K562 (cell line): Measurements from ENCODE around the gene NEDD8. TPM values are rescaled to one million over a fixed set of nuclear protein-coding genes. Genes with fewer than 3 reads are reported as not detected.
A peak's percentile ranks its signal among the peaks of the same experiment; 100 is the strongest.

Source experiments
- ATAC-seq: fragments of 200-7000 bp; cut with Tn5 transposase; 3 replicates; pipeline ENCODE4 v1.9.1; 2020; ENCODE audit warnings: moderate library complexity
- BruUV-seq: library from RNA; stranded (reverse); fragments of 400-500 nt; replicated peaks from 2 replicates; lab custom pipeline; 2021; lab: Mats Ljungman, UMichigan
- CTCF ChIA-PET: fragments of 300-600 bp; formaldehyde crosslinking; extraction: SDS; loops from one replicate; lab custom pipeline; 2021; ENCODE audit warnings: low intra/inter-chr PET ratio; lab: Yijun Ruan, JAX
- POLR2A ChIA-PET: fragments of 300-600, 350-650 bp; sonication (Branson Sonifier 250); formaldehyde crosslinking; extraction: SDS; loops from one replicate; lab custom pipeline; 2021; ENCODE audit warnings: antibody characterized with exemption, inconsistent platforms; lab: Yijun Ruan, JAX
- DNase-seq, 4 experiments: peaks; one replicate each; pipeline versions ENCODE4 v3.0.0 to v3.0.0-alpha.2; 2011 to 2018; ENCODE audit warnings: low spot score in 3 of 4, mixed read lengths in 3 of 4; ENCODE audit errors: extremely low read depth in 1 of 4
- FAIRE-seq: peaks from 2 replicates; lab custom pipeline; 2011; peaks lifted over from hg19 to GRCh38; lab: Jason Lieb, UNC
- H2AFZ ChIP-seq: 2 replicates; pipeline ENCODE4 v1.6.0; 2011; ENCODE audit warnings: low read depth, low read length, control low read depth, inconsistent platforms
- H3K27ac ChIP-seq: fragments of 200-600 bp; 3 replicates; pipeline ENCODE4 v1.8.0; 2011; ENCODE audit warnings: low read depth, mild to moderate bottlenecking, control low read depth, inconsistent platforms, low read length, moderate library complexity, mixed read lengths; ENCODE audit errors: extremely low read depth
- H3K27me3 ChIP-seq, 2 experiments: fragments of 300-600 bp in 1 of 2; 2 replicates in 1 of 2; 3 replicates in 1 of 2; pipeline versions ENCODE4 v1.6.0 to v1.8.0; 2011; ENCODE audit warnings: inconsistent platforms in 2 of 2, low read length in 2 of 2, mild to moderate bottlenecking in 1 of 2, mixed read lengths in 1 of 2, moderate library complexity in 1 of 2; ENCODE audit not compliant: control insufficient read depth in 2 of 2, insufficient read depth in 2 of 2
- H3K36me3 ChIP-seq: fragments of 300-600 bp; 3 replicates; pipeline ENCODE4 v1.8.0; 2011; ENCODE audit warnings: mild to moderate bottlenecking, low read length, inconsistent platforms; ENCODE audit not compliant: control insufficient read depth, insufficient read depth
- H3K4me1 ChIP-seq, 2 experiments: fragments of 200-600 bp in 1 of 2; replicated peaks in 1 of 2; 2 replicates in 1 of 2; 3 replicates in 1 of 2; pipeline versions ENCODE4 v1.5.1 to v1.8.0; 2011; ENCODE audit warnings: inconsistent platforms in 2 of 2, low read length in 2 of 2, mild to moderate bottlenecking in 1 of 2, mixed read lengths in 1 of 2, moderate library complexity in 1 of 2; ENCODE audit not compliant: control insufficient read depth in 2 of 2, insufficient read depth in 2 of 2
- H3K4me2 ChIP-seq: 2 replicates; pipeline ENCODE4 v1.6.1; 2011; ENCODE audit warnings: low read length, control low read depth, inconsistent platforms, mixed read lengths; ENCODE audit not compliant: insufficient read depth
- H3K4me3 ChIP-seq: fragments of 200-600 bp; sonication (generic), shearing (Covaris generic); 2 replicates; pipeline ENCODE4 v1.5.1; 2016; ENCODE audit warnings: control low read depth, inconsistent platforms
- H3K79me2 ChIP-seq: fragments of 200-600 bp; 3 replicates; pipeline ENCODE4 v1.8.0; 2011; ENCODE audit warnings: low read length, inconsistent platforms; ENCODE audit not compliant: control insufficient read depth, insufficient read depth
- H3K9ac ChIP-seq, 2 experiments: 2 replicates each; pipeline versions ENCODE4 v1.6.0 to v1.6.1; 2011; ENCODE audit warnings: low read depth in 2 of 2, low read length in 2 of 2, control low read depth in 1 of 2, inconsistent platforms in 1 of 2, mild to moderate bottlenecking in 1 of 2, mixed read lengths in 1 of 2; ENCODE audit not compliant: insufficient read depth in 1 of 2
- H3K9me1 ChIP-seq: one replicate; pipeline ENCODE4 v1.6.0; 2011; ENCODE audit warnings: inconsistent platforms, mild to moderate bottlenecking, low read length, moderate library complexity; ENCODE audit not compliant: control insufficient read depth, insufficient read depth
- H3K9me3 ChIP-seq: replicated peaks from 2 replicates; pipeline ENCODE4 v1.5.1; 2011; ENCODE audit warnings: low read depth, low read length, inconsistent platforms; ENCODE audit not compliant: control insufficient read depth, insufficient read depth
- H4K20me1 ChIP-seq: replicated peaks from 2 replicates; pipeline ENCODE4 v1.6.1; 2011; ENCODE audit warnings: low read length, inconsistent platforms, mixed read lengths; ENCODE audit not compliant: control insufficient read depth, insufficient read depth
- CBX3 ChIP-seq, 2 experiments: IDR thresholded peaks; 1 replicate in 1 of 2; 2 replicates in 1 of 2; pipeline ENCODE4 v1.6.1; 2012; ENCODE audit warnings: inconsistent platforms in 2 of 2, low read length in 2 of 2, borderline replicate concordance in 1 of 2, control low read depth in 1 of 2
- CREB3 ChIP-seq: fragments of 450-650 bp; conservative IDR thresholded peaks from 2 replicates; pipeline ENCODE4 v1.6.1; 2016; ENCODE audit warnings: missing genetic modification characterization, low read depth, mild to moderate bottlenecking, missing compliant biosample characterization, moderate library complexity
- DACH1 ChIP-seq: fragments of 450-650 bp; IDR thresholded peaks from 2 replicates; pipeline ENCODE4 v1.6.1; 2018; ENCODE audit not compliant: partially characterized antibody
- DNMT1 ChIP-seq: fragments of 450-650 bp; IDR thresholded peaks from 2 replicates; pipeline ENCODE4 v1.6.1; 2016; ENCODE audit warnings: antibody characterized with exemption, mild to moderate bottlenecking
- E2F1 ChIP-seq: sonication (generic); formaldehyde crosslinking; IDR thresholded peaks from 2 replicates; pipeline ENCODE4 v1.8.1; 2023; ENCODE audit warnings: mild to moderate bottlenecking, missing genetic modification reagents, moderate library complexity
- NCOA1 ChIP-seq: fragments of 450-650 bp; IDR thresholded peaks from 2 replicates; pipeline ENCODE4 v1.6.1; 2016; ENCODE audit warnings: low read depth
- NR4A1 ChIP-seq, 2 experiments: fragments of 250-450 bp in 1 of 2; fragments of 450-650 bp in 1 of 2; sonication (Bioruptor Pico) in 1 of 2; IDR thresholded peaks; 2 replicates each; pipeline versions ENCODE4 v1.4.0 to v1.6.1; 2016 to 2020; ENCODE audit warnings: mild to moderate bottlenecking in 2 of 2, missing compliant biosample characterization in 1 of 2, missing genetic modification characterization in 1 of 2, moderate library complexity in 1 of 2
- PHB2 ChIP-seq: fragments of 450-650 bp; IDR thresholded peaks from 2 replicates; pipeline ENCODE4 v1.6.1; 2017; ENCODE audit warnings: low read depth
- PPARD ChIP-seq: fragments of 250-450 bp; sonication (Bioruptor Pico); IDR thresholded peaks from 2 replicates; pipeline ENCODE4 v1.8.0; 2022; ENCODE audit warnings: inconsistent platforms, mild to moderate bottlenecking, moderate library complexity
- TFAM ChIP-seq: fragments of 250-450 bp; sonication (Bioruptor Pico); conservative IDR thresholded peaks from 2 replicates; pipeline ENCODE4 v1.5.0; 2021; ENCODE audit warnings: mild to moderate bottlenecking, moderate library complexity
- ZKSCAN3 ChIP-seq: fragments of 250-450 bp; sonication (Bioruptor Pico); IDR thresholded peaks from 2 replicates; pipeline ENCODE4 v1.4.0; 2020
- ZNF121 ChIP-seq: sonication (generic); formaldehyde crosslinking; conservative IDR thresholded peaks from 2 replicates; pipeline ENCODE4 v1.8.0; 2022; ENCODE audit warnings: missing genetic modification reagents
- ZNF224 ChIP-seq: sonication (generic); formaldehyde crosslinking; IDR thresholded peaks from 2 replicates; pipeline ENCODE4 v1.8.0; 2022; ENCODE audit warnings: mild to moderate bottlenecking, missing genetic modification reagents
- ZNF23 ChIP-seq: fragments of 250-450 bp; sonication (Bioruptor Pico); IDR thresholded peaks from 2 replicates; pipeline ENCODE4 v1.4.0; 2020; ENCODE audit warnings: mild to moderate bottlenecking
- ZNF280B ChIP-seq: fragments of 250-450 bp; sonication (Bioruptor Pico); IDR thresholded peaks from 2 replicates; pipeline ENCODE4 v1.5.1; 2021; ENCODE audit warnings: mild to moderate bottlenecking
- ZNF830 ChIP-seq: fragments of 250-450 bp; sonication (Bioruptor Pico); IDR thresholded peaks from 2 replicates; pipeline ENCODE4 v1.5.0; 2021; ENCODE audit warnings: mild to moderate bottlenecking
- WGBS: fragments of 100-300 bp; shearing (Covaris generic); methylation state at CpG from one replicate; pipeline ENCODE4 v1.1.6; 2016; ENCODE audit warnings: low coverage, mixed read lengths; ENCODE audit not compliant: insufficient coverage; ENCODE audit errors: missing lambda C conversion rate; 5-methylcytosine and 5-hydroxymethylcytosine counted together
- in situ Hi-C: fragments of 300-500 bp; cut with MboI; formaldehyde crosslinking; loops from 4 replicates; pipeline ENCODE4 v1.15.0; 2018; ENCODE audit warnings: inconsistent platforms, mixed read lengths
- intact Hi-C: fragments of 100-400 bp; cut with micrococcal nuclease; formaldehyde crosslinking; loops from 2 replicates; pipeline ENCODE4 v1.14.2; 2022
- polyA plus RNA-seq, 8 experiments: library from polyadenylated mRNA; depleted of rRNA in 4 of 8; stranded (reverse) in 5 of 8; unstranded in 3 of 8; fragments of >200 nt; fragmentation: Nextera tagmentation in 2 of 8; fragmentation: Illumina TruSeq in 1 of 8; extraction: Ambion mirVana in 2 of 8; extraction: Trizol in 1 of 8; gene quantifications; 2 replicates each; pipeline versions ENCODE4 v1.2.1 to v1.2.3, GENCODE V29; 2011 to 2014; ENCODE audit warnings: inconsistent platforms in 1 of 8, missing spikeins in 1 of 8
- total RNA-seq, 7 experiments: library from RNA; depleted of rRNA in 6 of 7; stranded (reverse); fragments of >200 nt in 6 of 7; fragmentation: Illumina TruSeq in 2 of 7; extraction: Trizol in 2 of 7; gene quantifications; 2 replicates each; pipeline versions ENCODE4 v1.2.1 to v1.2.3, GENCODE V29; 2011 to 2021; ENCODE audit warnings: low replicate concordance in 1 of 7

NEDD8 gene
- total and polyA plus RNA-seq, 9 of the 15 experiments (the other 6 are each of a cell fraction or from before 2014, with no cell fraction given) = 142 to 691 (median 260) TPM

- Histone ChIP-seq H3K4me3 (no peak overlapping the region), H3K27ac (no peak overlapping the region), H3K36me3 (no peaks in the 10 kb centered on the region), H3K9me1 (no peaks in the 10 kb centered on the region), H3K9me3 (no peaks in the 10 kb centered on the region), H4K20me1 (no peaks in the 10 kb centered on the region), H2AFZ (no peak overlapping the region), H3K4me2 (no peak overlapping the region), H3K79me2 (no peaks in the 10 kb centered on the region), H3K27me3 (no peaks in the 10 kb centered on the region), H3K9ac (peak overlapping the region in 1 of 2 experiments; percentile 58; a peak in 2 of 4 replicates), H3K4me1 (peaks cover 0 to 35% of the 10 kb centered on the region in 2 experiments; a peak in 3 of 5 replicates)
- DNase-seq (no peak), FAIRE-seq (no peak), ATAC-seq (no peak)
- in situ Hi-C loops (no loop called here), intact Hi-C loops (no loop called here)
- ChIA-PET POLR2A (interaction anchor here (0.6 to 0.7 kb wide), 2 partner anchors 180 to 469 kb away, joined by 3 read pairs; no protein-coding TSS in a partner anchor), CTCF (no interaction called here)
- BruUV-seq = no TSS peak
- WGBS = 63% methylated on average over 6 of the region's 6 CpGs
- TF ChIP-seq ZNF830 (CRISPR knock-in tag) = no peak
- TF ChIP-seq ZKSCAN3 (CRISPR knock-in tag) = no peak
- no peak for TF ChIP-seq ZNF280B (CRISPR knock-in tag)
- TF ChIP-seq DNMT1 = no peak
- TF ChIP-seq PPARD (CRISPR knock-in tag) = no peak
- no peak for TF ChIP-seq NCOA1
- TF ChIP-seq PHB2 = no peak
- TF ChIP-seq DACH1 = no peak
- TF ChIP-seq E2F1 = no peak
- no peak for TF ChIP-seq CBX3 (IDR thresholded peaks at IDR 0.05; ENCODE audit: borderline replicate concordance in 1 of 2, low read length in 2 of 2)
- TF ChIP-seq CREB3 = no peak
- TF ChIP-seq ZNF224 (CRISPR knock-in tag) = no peak
- no peak for TF ChIP-seq ZNF121 (CRISPR knock-in tag)
- no peak for TF ChIP-seq ZNF23 (CRISPR knock-in tag)
- no peak for TF ChIP-seq NR4A1 (CRISPR knock-in tag; IDR thresholded peaks at IDR 0.05)
- TF ChIP-seq NR4A1 (tag; IDR thresholded peaks at IDR 0.05) = no peak
- TF ChIP-seq TFAM (CRISPR knock-in tag) = no peak
These were observed 32.1 kb upstream of the NEDD8 start for GRCh38 chr14:24264298-24264697.
